GM12878 (cell line): Measurements from ENCODE around the gene PALD1. TPM values are rescaled to one million over a fixed set of nuclear protein-coding genes. Genes with fewer than 3 reads are reported as not detected.

ENCODE experiments used
- ATAC-seq: fragments of 200-7000 bp; cut with Tn5 transposase; 3 replicates; pipeline ENCODE4 v1.9.1; 2020; ENCODE audit warnings: mild to moderate bottlenecking, moderate library complexity
- BruUV-seq: library from RNA; stranded (reverse); fragments of 400-500 nt; replicated peaks from 2 replicates; lab custom pipeline; 2021; lab: Mats Ljungman, UMichigan
- CTCF ChIA-PET: fragments of 300-600 bp; sonication (Branson Sonifier 250); formaldehyde crosslinking; extraction: SDS; loops from one replicate; lab custom pipeline; 2021; ENCODE audit warnings: inconsistent platforms; lab: Yijun Ruan, JAX
- POLR2A ChIA-PET: fragments of 350-600 bp; formaldehyde crosslinking; extraction: SDS; loops from one replicate; lab custom pipeline; 2021; ENCODE audit warnings: inconsistent platforms; lab: Charles Lee
- RAD21 ChIA-PET: fragments of 300-600 bp; sonication (Branson Sonifier 250); formaldehyde crosslinking; loops from one replicate; lab custom pipeline; 2023; ENCODE audit warnings: antibody characterized with exemption; ENCODE audit not compliant: unreplicated experiment; lab: Charles Lee
- SMC1A ChIA-PET: fragments of 300-600 bp; sonication (Branson Sonifier 250); formaldehyde crosslinking; loops from one replicate; lab custom pipeline; 2023; ENCODE audit not compliant: unreplicated experiment, uncharacterized antibody; lab: Charles Lee
- DNase-seq: peaks from one replicate; pipeline ENCODE4 v3.0.0-alpha.2; 2011; ENCODE audit warnings: low read depth, low spot score
- FAIRE-seq: peaks from 3 replicates; lab custom pipeline; 2011; peaks lifted over from hg19 to GRCh38; lab: Jason Lieb, UNC
- H2AFZ ChIP-seq: 2 replicates; pipeline ENCODE4 v1.6.0; 2011; ENCODE audit warnings: low read depth, low read length, control low read depth; ENCODE audit not compliant: control insufficient read depth
- H3K27ac ChIP-seq: 2 replicates; pipeline ENCODE4 v1.5.1; 2011; ENCODE audit warnings: control low read depth; ENCODE audit not compliant: control insufficient read depth, insufficient read depth
- H3K27me3 ChIP-seq, 2 experiments: replicated peaks in 1 of 2; 2 replicates each; pipeline versions ENCODE4 v1.6.0 to v1.6.1; 2011; ENCODE audit warnings: low read length in 1 of 2; ENCODE audit not compliant: control insufficient read depth in 2 of 2, insufficient read depth in 2 of 2
- H3K36me3 ChIP-seq, 2 experiments: 2 replicates each; pipeline ENCODE4 v1.5.1; 2011; ENCODE audit warnings: low read length in 1 of 2; ENCODE audit not compliant: control insufficient read depth in 2 of 2, insufficient read depth in 2 of 2
- H3K4me1 ChIP-seq: 2 replicates; pipeline ENCODE4 v1.6.1; 2011; ENCODE audit warnings: mild to moderate bottlenecking, low read length, moderate library complexity, mixed read lengths; ENCODE audit not compliant: control insufficient read depth, insufficient read depth
- H3K4me2 ChIP-seq: 2 replicates; pipeline ENCODE4 v1.6.0; 2011; ENCODE audit warnings: control low read depth; ENCODE audit not compliant: control insufficient read depth, insufficient read depth
- H3K4me3 ChIP-seq: fragments of 200-600 bp; sonication (generic); 2 replicates; pipeline ENCODE4 v1.5.1; 2016
- H3K79me2 ChIP-seq: 2 replicates; pipeline ENCODE4 v1.6.0; 2011; ENCODE audit warnings: low read length; ENCODE audit not compliant: control insufficient read depth, insufficient read depth
- H3K9ac ChIP-seq: 2 replicates; pipeline ENCODE4 v1.8.0; 2011; ENCODE audit warnings: low read length, control low read depth, mixed read lengths; ENCODE audit not compliant: control insufficient read depth, insufficient read depth
- H3K9me3 ChIP-seq: replicated peaks from 3 replicates; pipeline ENCODE4 v1.5.1; 2011; ENCODE audit warnings: mild to moderate bottlenecking, low read length; ENCODE audit not compliant: control insufficient read depth, insufficient read depth
- H4K20me1 ChIP-seq: 2 replicates; pipeline ENCODE4 v1.6.0; 2011; ENCODE audit not compliant: control insufficient read depth, insufficient read depth
- MTA3 ChIP-seq: IDR thresholded peaks from 2 replicates; pipeline ENCODE4 v1.6.1; 2012; ENCODE audit warnings: low read length, inconsistent platforms, borderline replicate concordance
- WGBS: methylation state at CpG from one replicate; pipeline ENCODE4 v1.1.6; 2016; ENCODE audit warnings: low lambda C conversion rate; ENCODE audit not compliant: insufficient replicate concordance, insufficient coverage; ENCODE audit errors: missing lambda C conversion rate; 5-methylcytosine and 5-hydroxymethylcytosine counted together
- in situ Hi-C: fragments of 300-500 bp; cut with MboI; formaldehyde crosslinking; loops from 9 replicates; pipeline ENCODE4 v1.14.3; 2018; ENCODE audit warnings: mixed read lengths
- intact Hi-C: fragments of 100-400 bp; cut with micrococcal nuclease; formaldehyde crosslinking; loops from one replicate; pipeline ENCODE4 v1.14.2; 2022; ENCODE audit not compliant: unreplicated experiment
- polyA plus RNA-seq, 11 experiments: library from polyadenylated mRNA; depleted of rRNA in 4 of 11; unstranded in 6 of 11; stranded (reverse) in 5 of 11; fragments of >200 nt; fragmentation: Nextera tagmentation in 4 of 11; fragmentation: Illumina TruSeq in 1 of 11; extraction: Ambion mirVana in 4 of 11; extraction: Trizol in 1 of 11; gene quantifications; 1 replicate in 1 of 11; 2 replicates in 10 of 11; pipeline versions ENCODE4 v1.2.1 to v1.2.3, GENCODE V29; 2011 to 2016; ENCODE audit warnings: inconsistent platforms in 2 of 11, missing spikeins in 2 of 11, low read depth in 1 of 11
- total RNA-seq, 4 experiments: library from RNA; depleted of rRNA in 3 of 4; stranded (reverse); fragments of >200 nt in 3 of 4; fragmentation: Illumina TruSeq in 1 of 4; extraction: Trizol in 1 of 4; gene quantifications; 2 replicates each; pipeline versions ENCODE4 v1.2.1 to v1.2.3, GENCODE V29; 2013 to 2021
- TF ChIP-seq, protein P1 (sequence below), 3 experiments: IDR thresholded peaks in 2 of 3; conservative IDR thresholded peaks in 1 of 3; 2 replicates each; pipeline ENCODE4 v1.5.1; 2011; ENCODE audit warnings: low read depth in 3 of 3, low read length in 3 of 3, mild to moderate bottlenecking in 3 of 3, control low read depth in 2 of 3, moderate library complexity in 2 of 3, inconsistent platforms in 1 of 3, mixed read lengths in 1 of 3; ENCODE audit not compliant: control insufficient read depth in 2 of 3, insufficient read depth in 1 of 3; ENCODE audit errors: extremely low read depth in 1 of 3

PALD1 gene
- total and polyA plus RNA-seq, 10 of the 15 experiments (the other 5 are each of a cell fraction or from before 2014, with no cell fraction given): 0.43 to 20.9 (median 9.0) TPM

DNA sequence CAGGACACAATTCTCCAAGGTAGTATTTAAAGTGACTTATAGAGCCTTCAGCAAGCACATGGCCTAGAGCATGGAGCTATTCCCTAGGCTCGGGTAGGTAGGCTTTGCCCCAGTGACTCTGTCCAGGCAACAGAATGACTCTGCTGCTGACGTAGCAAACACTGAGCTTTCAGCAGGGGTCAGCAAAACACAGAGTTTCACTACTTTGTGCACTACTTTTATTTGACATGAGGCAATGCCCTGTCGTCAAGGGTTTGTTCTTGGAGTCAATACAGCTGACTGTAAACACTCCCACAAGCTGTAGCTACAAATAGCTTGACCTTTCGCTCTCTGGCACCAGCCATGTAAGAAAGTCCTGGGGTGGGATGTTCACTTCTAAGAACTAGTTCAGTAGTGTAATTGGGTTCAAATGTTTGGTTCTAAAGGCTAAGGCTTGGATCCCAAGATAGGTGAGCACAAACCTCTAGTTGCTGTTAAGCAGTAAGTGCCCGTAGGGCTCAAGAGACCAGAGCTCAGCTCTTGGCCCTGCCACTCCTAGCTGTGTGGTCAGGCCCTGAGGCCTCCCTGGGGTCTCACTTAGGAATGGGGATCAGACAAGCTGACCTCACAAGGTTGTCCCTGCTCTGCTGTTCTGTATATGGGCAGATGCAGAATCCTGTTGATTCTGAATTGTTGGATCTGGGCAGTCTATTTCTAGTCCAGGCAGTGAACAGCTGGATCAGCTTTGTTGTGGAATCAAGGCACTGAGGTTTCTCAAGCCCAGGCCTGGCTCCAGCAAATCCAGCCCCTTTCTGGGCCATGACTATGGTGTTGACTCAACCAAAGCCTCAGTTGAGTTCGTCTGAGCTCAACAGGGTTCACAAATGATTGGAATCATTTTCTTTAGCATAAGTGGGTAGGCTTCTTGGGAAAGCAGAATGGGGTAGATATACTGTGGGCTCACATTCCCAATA, 47.8 kb upstream of the PALD1 start:
- in situ Hi-C loops (no loop called here), intact Hi-C loops (no loop called here)
- DNase-seq (no peak), ATAC-seq (no peak), FAIRE-seq (no peak)
- H4K20me1 ChIP-seq: no peaks in the 10 kb centered on the region
- H3K4me1 ChIP-seq: no peaks in the 10 kb centered on the region
- TF ChIP-seq, protein P1, sequence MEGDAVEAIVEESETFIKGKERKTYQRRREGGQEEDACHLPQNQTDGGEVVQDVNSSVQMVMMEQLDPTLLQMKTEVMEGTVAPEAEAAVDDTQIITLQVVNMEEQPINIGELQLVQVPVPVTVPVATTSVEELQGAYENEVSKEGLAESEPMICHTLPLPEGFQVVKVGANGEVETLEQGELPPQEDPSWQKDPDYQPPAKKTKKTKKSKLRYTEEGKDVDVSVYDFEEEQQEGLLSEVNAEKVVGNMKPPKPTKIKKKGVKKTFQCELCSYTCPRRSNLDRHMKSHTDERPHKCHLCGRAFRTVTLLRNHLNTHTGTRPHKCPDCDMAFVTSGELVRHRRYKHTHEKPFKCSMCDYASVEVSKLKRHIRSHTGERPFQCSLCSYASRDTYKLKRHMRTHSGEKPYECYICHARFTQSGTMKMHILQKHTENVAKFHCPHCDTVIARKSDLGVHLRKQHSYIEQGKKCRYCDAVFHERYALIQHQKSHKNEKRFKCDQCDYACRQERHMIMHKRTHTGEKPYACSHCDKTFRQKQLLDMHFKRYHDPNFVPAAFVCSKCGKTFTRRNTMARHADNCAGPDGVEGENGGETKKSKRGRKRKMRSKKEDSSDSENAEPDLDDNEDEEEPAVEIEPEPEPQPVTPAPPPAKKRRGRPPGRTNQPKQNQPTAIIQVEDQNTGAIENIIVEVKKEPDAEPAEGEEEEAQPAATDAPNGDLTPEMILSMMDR (IDR thresholded peaks at IDR 0.05 in 2 of 3, conservative IDR thresholded peaks at IDR 0.05 in 1 of 3; ENCODE audit: control insufficient read depth in 2 of 3, extremely low read depth in 1 of 3, insufficient read depth in 1 of 3, low read depth in 3 of 3, low read length in 3 of 3): peak in 1 of 3 experiments; percentile 3; a peak in 1 of 6 replicates
- TF ChIP-seq MTA3: no peak
- no peak overlapping the region for H2AFZ ChIP-seq
- SMC1A ChIA-PET: interaction anchor here (0.6 to 1.4 kb wide), 6 partner anchors 9 to 328 kb away, joined by 3 to 4 read pairs (median 3); partner anchors contain the start of gene EIF4EBP2
- H3K4me3 ChIP-seq: no peak overlapping the region
- no TSS peak for BruUV-seq
- H3K27ac ChIP-seq: no peak overlapping the region
- H3K4me2 ChIP-seq: no peak overlapping the region
- H3K27me3 ChIP-seq: no peaks in the 10 kb centered on the region
- no peaks in the 10 kb centered on the region for H3K79me2 ChIP-seq
- CTCF ChIA-PET: interaction anchor here (0.6 to 1.8 kb wide), 7 partner anchors 16 to 494 kb away, joined by 3 to 7 read pairs (median 3); no protein-coding TSS in a partner anchor
- H3K9ac ChIP-seq: no peak overlapping the region
- RAD21 ChIA-PET: interaction anchor here (1.0 kb wide), 1 partner anchor 209 kb away, joined by 3 read pairs; no protein-coding TSS in a partner anchor
- POLR2A ChIA-PET: interaction anchor here (0.5 kb wide), 1 partner anchor 38 kb away, joined by 3 read pairs; no protein-coding TSS in a partner anchor
- peaks cover 0 to 10% of the 10 kb centered on the region in 2 experiments; a peak in 3 of 4 replicates for H3K36me3 ChIP-seq
- no peaks in the 10 kb centered on the region for H3K9me3 ChIP-seq
- WGBS: 70% methylated on average over 6 of the region's 6 CpGs
